HG02970 (cell line): Measurements from ENCODE around the gene CDC16.
A peak's percentile ranks its signal among the peaks of the same experiment; 100 is the strongest.
"Not testable (repeated sequence)": the region's sequence is repeated elsewhere in the genome, so short reads cannot be mapped to it uniquely, and the experiment has no call there.

ENCODE experiments used
- ATAC-seq: cut with Tn5 transposase; IDR thresholded peaks from one replicate; pipeline ENCODE4 v1.9.1; 2021; ENCODE audit warnings: mild to moderate bottlenecking, moderate library complexity, moderate number of reproducible peaks; ENCODE audit not compliant: unreplicated experiment, low FRiP score

Gene CDC16

GRCh38 chr13:114234645-114235421 lies at the start of gene CDC16:
TSS of gene CDC16 (plus strand) at chr13:114234897. CDS start at chr13:114235085, 188 bp downstream.
- peak; percentile 85 for ATAC-seq

GRCh38 chr13:114185182-114185971 lies 49.3 kb upstream of the CDC16 start:
- ATAC-seq = no peak

GRCh38 chr13:114194853-114195252 lies 39.8 kb upstream of the CDC16 start:
- ATAC-seq = no peak

GRCh38 chr13:114196629-114197028 lies 38.1 kb upstream of the CDC16 start:
- ATAC-seq = no peak

GRCh38 chr13:114198556-114198955 lies 36.1 kb upstream of the CDC16 start:
- no peak for ATAC-seq

- ATAC-seq = not testable (repeated sequence)
These were observed 35.2 kb upstream of the CDC16 start for GRCh38 chr13:114199526-114199925.

- ATAC-seq = no peak
These were observed 34.7 kb upstream of the CDC16 start for GRCh38 chr13:114199954-114200353.

GRCh38 chr13:114200399-114200911 lies 34.2 kb upstream of the CDC16 start:
- no peak for ATAC-seq

- no peak for ATAC-seq
These were observed 32.1 kb upstream of the CDC16 start for GRCh38 chr13:114202581-114202980.

GRCh38 chr13:114203536-114203935 lies 31.2 kb upstream of the CDC16 start:
- no peak for ATAC-seq

GRCh38 chr13:114204894-114205293 lies 29.8 kb upstream of the CDC16 start:
- no peak for ATAC-seq

- ATAC-seq = no peak
These were observed 26.6 kb upstream of the CDC16 start for GRCh38 chr13:114208134-114208533.

GRCh38 chr13:114211446-114212157 lies 23.1 kb upstream of the CDC16 start:
- ATAC-seq = no peak

GRCh38 chr13:114212158-114212495 lies 22.6 kb upstream of the CDC16 start:
- no peak for ATAC-seq

GRCh38 chr13:114213980-114214379 lies 20.7 kb upstream of the CDC16 start:
- no peak for ATAC-seq

GRCh38 chr13:114219392-114219791 lies 15.3 kb upstream of the CDC16 start:
- no peak for ATAC-seq

- ATAC-seq = no peak
These were observed 12.2 kb upstream of the CDC16 start for GRCh38 chr13:114222461-114222968.

GRCh38 chr13:114224201-114224600 lies 10.5 kb upstream of the CDC16 start:
- ATAC-seq = no peak

GRCh38 chr13:114225610-114226009 lies 9.1 kb upstream of the CDC16 start:
- ATAC-seq = no peak

GRCh38 chr13:114226088-114226487 lies 8.6 kb upstream of the CDC16 start:
- ATAC-seq = no peak
